HepG2 (cell line): ENCODE data around the gene PRPF4. TPM values are rescaled to one million over a fixed set of nuclear protein-coding genes. Genes with fewer than 3 reads are reported as not detected.
A peak's percentile ranks its signal among the peaks of the same experiment; 100 is the strongest.

ENCODE experiments used
- ATAC-seq: fragments of 200-7000 bp; cut with Tn5 transposase; 3 replicates; pipeline ENCODE4 v1.9.1; 2020; ENCODE audit warnings: mild to moderate bottlenecking, moderate library complexity
- BruUV-seq: library from RNA; stranded (reverse); fragments of 400-500 nt; replicated peaks from 2 replicates; lab custom pipeline; 2021; lab: Mats Ljungman, UMichigan
- CTCF ChIA-PET: fragments of 300-600 bp; formaldehyde crosslinking; extraction: SDS; loops from one replicate; lab custom pipeline; 2021; ENCODE audit warnings: low total read pairs, inconsistent platforms, low intra/inter-chr PET ratio; lab: Yijun Ruan, JAX
- POLR2A ChIA-PET: fragments of 350-600 bp; sonication (Branson Sonifier 250); formaldehyde crosslinking; loops from one replicate; lab custom pipeline; 2020; ENCODE audit warnings: antibody characterized with exemption, inconsistent platforms; lab: Yijun Ruan, JAX
- DNase-seq: peaks from one replicate; pipeline ENCODE4 v3.0.0-alpha.2; 2015; ENCODE audit warnings: low spot score
- FAIRE-seq: peaks from 3 replicates; lab custom pipeline; 2011; peaks lifted over from hg19 to GRCh38; lab: Jason Lieb, UNC
- H2AFZ ChIP-seq: one replicate; pipeline ENCODE4 v1.6.1; 2011; ENCODE audit warnings: low read length, inconsistent platforms
- H3K27ac ChIP-seq: fragments of 300-600 bp; 3 replicates; pipeline ENCODE4 v1.8.0; 2011; ENCODE audit warnings: mixed run types, mild to moderate bottlenecking, mixed read lengths, low read length, inconsistent platforms; ENCODE audit not compliant: insufficient read depth; ENCODE audit errors: extremely low read length
- H3K27me3 ChIP-seq, 2 experiments: fragments of 200-600 bp in 1 of 2; 2 replicates in 1 of 2; 3 replicates in 1 of 2; pipeline versions ENCODE4 v1.6.0 to v1.8.0; 2011; ENCODE audit warnings: low read length in 2 of 2, mild to moderate bottlenecking in 2 of 2, moderate library complexity in 2 of 2, inconsistent platforms in 1 of 2; ENCODE audit not compliant: insufficient read depth in 2 of 2, control insufficient read depth in 1 of 2
- H3K36me3 ChIP-seq, 2 experiments: fragments of 200-600 bp in 1 of 2; replicated peaks in 1 of 2; 2 replicates in 1 of 2; 3 replicates in 1 of 2; pipeline versions ENCODE4 v1.5.1 to v1.8.0; 2011; ENCODE audit warnings: low read length in 2 of 2, inconsistent platforms in 1 of 2; ENCODE audit not compliant: insufficient read depth in 2 of 2, control insufficient read depth in 1 of 2
- H3K4me1 ChIP-seq: 2 replicates; pipeline ENCODE4 v1.5.1; 2012; ENCODE audit warnings: low read length, inconsistent platforms; ENCODE audit not compliant: insufficient read depth
- H3K4me2 ChIP-seq: 2 replicates; pipeline ENCODE4 v1.6.0; 2011; ENCODE audit warnings: low read depth, low read length, inconsistent platforms
- H3K4me3 ChIP-seq, 3 experiments: fragments of 200-600 bp in 1 of 3; sonication (generic), shearing (Covaris generic) in 1 of 3; replicated peaks in 1 of 3; 2 replicates each; pipeline ENCODE4 v1.5.1; 2011 to 2016; ENCODE audit warnings: low read length in 3 of 3, inconsistent platforms in 2 of 3, low read depth in 2 of 3, mild to moderate bottlenecking in 2 of 3, control low read depth in 1 of 3, mixed read lengths in 1 of 3; ENCODE audit not compliant: insufficient read depth in 1 of 3
- H3K79me2 ChIP-seq: one replicate; pipeline ENCODE4 v1.6.1; 2011; ENCODE audit warnings: low read length, inconsistent platforms; ENCODE audit not compliant: insufficient read depth
- H3K9ac ChIP-seq: 2 replicates; pipeline ENCODE4 v1.6.0; 2011; ENCODE audit warnings: mild to moderate bottlenecking, low read depth, low read length, inconsistent platforms; ENCODE audit not compliant: insufficient read depth
- H3K9me3 ChIP-seq: 2 replicates; pipeline ENCODE4 v1.5.1; 2012; ENCODE audit warnings: mild to moderate bottlenecking, low read length
- H4K20me1 ChIP-seq: 2 replicates; pipeline ENCODE4 v1.6.0; 2011; ENCODE audit warnings: inconsistent platforms, mild to moderate bottlenecking, low read length, moderate library complexity; ENCODE audit not compliant: insufficient read depth
- ATF1 ChIP-seq: IDR thresholded peaks from 2 replicates; pipeline ENCODE4 v1.6.1; 2016; ENCODE audit warnings: mild to moderate bottlenecking, control low read depth
- ATF7 ChIP-seq, 2 experiments: fragments of 450-650 bp in 1 of 2; sonication (generic) in 1 of 2; formaldehyde crosslinking in 1 of 2; IDR thresholded peaks; 2 replicates each; pipeline versions ENCODE4 v1.4.0 to v1.6.1; 2016 to 2020; ENCODE audit warnings: antibody characterized with exemption in 1 of 2, mild to moderate bottlenecking in 1 of 2, missing genetic modification reagents in 1 of 2
- CREB1 ChIP-seq, 2 experiments: fragments of 450-650 bp in 1 of 2; IDR thresholded peaks; 2 replicates each; pipeline ENCODE4 v1.6.1; 2016 to 2017; ENCODE audit warnings: control low read depth in 1 of 2, mild to moderate bottlenecking in 1 of 2, missing compliant biosample characterization in 1 of 2, missing genetic modification characterization in 1 of 2
- LCORL ChIP-seq, 2 experiments: fragments of 450-650 bp in 1 of 2; sonication (generic) in 1 of 2; formaldehyde crosslinking in 1 of 2; IDR thresholded peaks; 2 replicates each; pipeline versions ENCODE4 v1.5.0 to v1.6.1; 2017 to 2020; ENCODE audit warnings: antibody characterized with exemption in 1 of 2, missing genetic modification reagents in 1 of 2
- NR2F2 ChIP-seq: IDR thresholded peaks from 2 replicates; pipeline ENCODE4 v1.6.1; 2012; ENCODE audit warnings: low read depth, inconsistent platforms, borderline replicate concordance
- RBAK ChIP-seq: sonication (generic); formaldehyde crosslinking; IDR thresholded peaks from 2 replicates; pipeline ENCODE4 v1.5.1; 2020; ENCODE audit warnings: mild to moderate bottlenecking, missing genetic modification reagents
- TBX3 ChIP-seq: fragments of 450-650 bp; IDR thresholded peaks from 2 replicates; pipeline ENCODE4 v1.6.1; 2017; ENCODE audit warnings: antibody characterized with exemption, mild to moderate bottlenecking, inconsistent platforms, borderline replicate concordance
- ZC3H13 ChIP-seq: sonication (generic); formaldehyde crosslinking; IDR thresholded peaks from 2 replicates; pipeline ENCODE4 v1.8.1; 2023; ENCODE audit warnings: mild to moderate bottlenecking, missing genetic modification reagents, moderate library complexity
- ZNF619 ChIP-seq: sonication (generic); formaldehyde crosslinking; IDR thresholded peaks from 2 replicates; pipeline ENCODE4 v1.4.0; 2020; ENCODE audit warnings: mild to moderate bottlenecking, missing genetic modification reagents
- WGBS: methylation state at CpG from one replicate; pipeline ENCODE4 v1.1.6; 2017; ENCODE audit warnings: low lambda C conversion rate; 5-methylcytosine and 5-hydroxymethylcytosine counted together
- in situ Hi-C: cut with HindIII; loops from 2 replicates; pipeline ENCODE4 v1.10.0; 2017; ENCODE audit warnings: low pct_unique_long_range_greater_than_20kb; ENCODE audit not compliant: extremely low pct_ligation_motif_present
- intact Hi-C: fragments of 100-400 bp; cut with micrococcal nuclease; formaldehyde crosslinking; loops from one replicate; pipeline ENCODE4 v1.10.0; 2022; ENCODE audit not compliant: unreplicated experiment
- polyA plus RNA-seq, 8 experiments: library from polyadenylated mRNA; depleted of rRNA in 3 of 8; stranded (reverse) in 7 of 8; unstranded in 1 of 8; fragments of >200 nt; fragmentation: Illumina TruSeq in 4 of 8; extraction: Trizol in 4 of 8; gene quantifications; 2 replicates each; pipeline versions ENCODE4 v1.2.1 to v1.2.3, GENCODE V29; 2011 to 2016; ENCODE audit warnings: low read depth in 4 of 8, missing spikeins in 1 of 8, mixed read lengths in 1 of 8; ENCODE audit not compliant: insufficient read depth in 1 of 8
- total RNA-seq, 5 experiments: library from RNA; depleted of rRNA; stranded (reverse); fragments of >200 nt; fragmentation: Illumina TruSeq; extraction: Trizol; gene quantifications; 2 replicates each; pipeline ENCODE4 v1.2.3, GENCODE V29; 2016; ENCODE audit warnings: low read depth in 1 of 5

The PRPF4 gene
- total and polyA plus RNA-seq, 2 of the 13 experiments (the other 11 are each of a cell fraction or from before 2014, with no cell fraction given): 10.3 to 49.0 TPM

- Histone ChIP-seq H3K79me2 (no peaks in the 10 kb centered on the region), H3K9ac (no peak overlapping the region), H3K4me2 (no peak overlapping the region), H3K4me3 (no peak overlapping the region), H3K27me3 (no peaks in the 10 kb centered on the region; a peak in 1 of 5 replicates), H3K27ac (no peak overlapping the region), H3K4me1 (peaks cover 31% of the 10 kb centered on the region), H3K36me3 (no peaks in the 10 kb centered on the region), H3K9me3 (no peaks in the 10 kb centered on the region), H2AFZ (no peak overlapping the region), H4K20me1 (no peaks in the 10 kb centered on the region)
- in situ Hi-C loops: no loop called here
- FAIRE-seq: no peak
- 58% methylated on average over 8 of the region's 8 CpGs for WGBS
- BruUV-seq: no TSS peak
- ChIA-PET POLR2A (no interaction called here), CTCF (no interaction called here)
- no peak for ATAC-seq
- intact Hi-C loops: no loop called here
- no peak for DNase-seq
- TF ChIP-seq ZNF619 (CRISPR knock-in tag): no peak
- TF ChIP-seq CREB1 (IDR thresholded peaks at IDR 0.05): no peak
- no peak for TF ChIP-seq CREB1 (CRISPR knock-in tag; IDR thresholded peaks at IDR 0.05)
- no peak for TF ChIP-seq LCORL (IDR thresholded peaks at IDR 0.05)
- no peak for TF ChIP-seq LCORL (CRISPR knock-in tag; IDR thresholded peaks at IDR 0.05)
- 0 out of 2 replicates have a peak, but pooled peaks have one; percentile 20 for TF ChIP-seq ATF7 (IDR thresholded peaks at IDR 0.05)
- TF ChIP-seq ATF7 (CRISPR knock-in tag; IDR thresholded peaks at IDR 0.05): no peak
- TF ChIP-seq ZC3H13: no peak
- no peak for TF ChIP-seq ATF1 (CRISPR knock-in tag)
- no peak for TF ChIP-seq NR2F2
Measured at GRCh38 chr9:113299800-113300292, 24.4 kb downstream of the PRPF4 start.

DNA sequence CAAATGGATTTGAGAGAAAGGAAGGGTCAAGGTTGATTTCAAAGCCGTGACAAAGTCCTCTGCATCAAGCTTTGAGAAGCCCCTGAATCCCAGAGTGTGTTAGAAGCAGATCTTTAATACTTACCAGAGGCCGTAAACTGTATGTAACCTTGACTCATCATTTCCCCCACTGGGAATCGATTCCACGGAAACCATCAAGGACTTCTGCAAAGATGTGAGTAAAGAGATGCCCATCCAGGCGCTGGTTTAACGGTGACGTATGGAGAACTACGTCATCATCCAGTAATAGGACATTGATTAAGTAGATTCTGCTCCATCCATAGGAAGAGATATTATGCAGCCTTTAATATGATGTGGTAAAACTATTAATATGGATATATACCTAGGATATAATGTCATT, 26.1 kb downstream of the PRPF4 start:
- POLR2A ChIA-PET: no interaction called here
- TF ChIP-seq CREB1 (IDR thresholded peaks at IDR 0.05): 0 out of 2 replicates have a peak, but pooled peaks have one; percentile 15
- no peak for TF ChIP-seq CREB1 (CRISPR knock-in tag; IDR thresholded peaks at IDR 0.05)
- no peak for TF ChIP-seq RBAK (CRISPR knock-in tag)
- no peak for TF ChIP-seq TBX3
- TF ChIP-seq, all 625 proteins: peak for 1
- ATAC-seq: no peak
- peaks cover 31% of the 10 kb centered on the region for H3K4me1 ChIP-seq
- no peak overlapping the region for H3K27ac ChIP-seq
- H3K9me3 ChIP-seq: no peaks in the 10 kb centered on the region
- no peak for FAIRE-seq
- no peaks in the 10 kb centered on the region for H3K36me3 ChIP-seq
- no peak overlapping the region for H3K9ac ChIP-seq
- no peak overlapping the region for H3K4me3 ChIP-seq
- in situ Hi-C loops (no loop called here), intact Hi-C loops (no loop called here)
- H3K4me2 ChIP-seq: no peak overlapping the region
- 80% methylated on average over 8 of the region's 8 CpGs for WGBS
- H3K27me3 ChIP-seq: no peaks in the 10 kb centered on the region; a peak in 1 of 5 replicates
- no peaks in the 10 kb centered on the region for H4K20me1 ChIP-seq
- H2AFZ ChIP-seq: no peak overlapping the region
- H3K79me2 ChIP-seq: no peaks in the 10 kb centered on the region
- BruUV-seq: no TSS peak
- CTCF ChIA-PET: no interaction called here
- no peak for DNase-seq
